WTC11 (cell line): ENCODE data around the gene CFL1. TPM values are rescaled to one million over a fixed set of nuclear protein-coding genes. Genes with fewer than 3 reads are reported as not detected.
A peak's percentile ranks its signal among the peaks of the same experiment; 100 is the strongest.
"Not testable (repeated sequence)": the region's sequence is repeated elsewhere in the genome, so short reads cannot be mapped to it uniquely, and the experiment has no call there.

Experiments
- ATAC-seq: fragments of 200-7000 bp; cut with Tn5 transposase; 2 replicates; pipeline ENCODE4 v1.10.0; 2021; ENCODE audit warnings: mild to moderate bottlenecking, moderate library complexity
- CTCF ChIA-PET: fragments of 300-600 bp; sonication (Branson Sonifier 250); formaldehyde crosslinking; loops from one replicate; lab custom pipeline; 2021; ENCODE audit warnings: antibody characterized with exemption; lab: Charles Lee
- POLR2A ChIA-PET: fragments of 350-600 bp; sonication (Branson Sonifier 250); formaldehyde crosslinking; loops from one replicate; lab custom pipeline; 2021; ENCODE audit warnings: antibody characterized with exemption; lab: Charles Lee
- DNase-seq: peaks from one replicate; pipeline ENCODE4 v3.0.0; 2021; ENCODE audit warnings: low spot score
- H3K27ac Mint-ChIP-seq: 2 replicates; pipeline ENCODE4 v1.8.0; 2021; ENCODE audit warnings: mixed read lengths
- H3K27me3 Mint-ChIP-seq: 2 replicates; pipeline ENCODE4 v1.8.0; 2021; ENCODE audit warnings: low read depth, mild to moderate bottlenecking, moderate library complexity, mixed read lengths
- H3K36me3 Mint-ChIP-seq: 2 replicates; pipeline ENCODE4 v1.8.0; 2021; ENCODE audit warnings: mixed read lengths
- H3K4me1 Mint-ChIP-seq: 2 replicates; pipeline ENCODE4 v1.8.0; 2022; ENCODE audit warnings: mixed read lengths
- H3K4me3 Mint-ChIP-seq: 2 replicates; pipeline ENCODE4 v1.8.0; 2021; ENCODE audit warnings: mild to moderate bottlenecking, moderate library complexity, mixed read lengths
- H3K9me3 Mint-ChIP-seq: 2 replicates; pipeline ENCODE4 v1.8.0; 2021; ENCODE audit warnings: mixed read lengths
- ATF1 ChIP-seq: sonication (generic); formaldehyde crosslinking; IDR thresholded peaks from 2 replicates; pipeline ENCODE4 v1.8.1; 2023; ENCODE audit warnings: mild to moderate bottlenecking, moderate library complexity, missing genetic modification reagents
- ESRRA ChIP-seq: sonication (generic); formaldehyde crosslinking; IDR thresholded peaks from 2 replicates; pipeline ENCODE4 v1.8.1; 2022; ENCODE audit warnings: mild to moderate bottlenecking, missing genetic modification reagents, borderline replicate concordance
- GABPB1 ChIP-seq: sonication (generic); formaldehyde crosslinking; IDR thresholded peaks from 2 replicates; pipeline ENCODE4 v1.8.1; 2023; ENCODE audit warnings: mild to moderate bottlenecking, missing genetic modification reagents
- GRHL2 ChIP-seq: fragments of 250-450 bp; sonication (Bioruptor Pico); IDR thresholded peaks from 2 replicates; pipeline ENCODE4 v1.8.0; 2022; ENCODE audit warnings: mild to moderate bottlenecking, moderate library complexity; ENCODE audit not compliant: insufficient replicate concordance, severe bottlenecking
- GTF2I ChIP-seq: fragments of 250-450 bp; sonication (Bioruptor Pico); conservative IDR thresholded peaks from 2 replicates; pipeline ENCODE4 v1.4.0; 2021; ENCODE audit warnings: mild to moderate bottlenecking
- HMGA2 ChIP-seq: fragments of 250-450 bp; sonication (Bioruptor Pico); IDR thresholded peaks from 2 replicates; pipeline ENCODE4 v1.4.0; 2021; ENCODE audit warnings: mild to moderate bottlenecking, moderate library complexity
- MYBL2 ChIP-seq: sonication (generic); formaldehyde crosslinking; IDR thresholded peaks from 2 replicates; pipeline ENCODE4 v1.8.1; 2023; ENCODE audit warnings: mild to moderate bottlenecking, moderate library complexity, missing genetic modification reagents
- PRRX2 ChIP-seq: fragments of 250-450 bp; sonication (Bioruptor Pico); IDR thresholded peaks from 2 replicates; pipeline ENCODE4 v1.8.0; 2021; ENCODE audit warnings: mild to moderate bottlenecking
- ZBTB21 ChIP-seq: sonication (generic); formaldehyde crosslinking; IDR thresholded peaks from 2 replicates; pipeline ENCODE4 v1.8.1; 2023; ENCODE audit warnings: mild to moderate bottlenecking, missing genetic modification reagents, borderline replicate concordance
- ZNF396 ChIP-seq: fragments of 250-450 bp; sonication (Bioruptor Pico); IDR thresholded peaks from 2 replicates; pipeline ENCODE4 v1.8.0; 2021; ENCODE audit warnings: mild to moderate bottlenecking, moderate library complexity, borderline replicate concordance
- total RNA-seq: library from RNA; stranded (reverse); gene quantifications from 3 replicates; pipeline ENCODE4 v1.2.3, GENCODE V29; 2021
- TF ChIP-seq, protein P1 (sequence below): sonication (generic); formaldehyde crosslinking; IDR thresholded peaks from 2 replicates; pipeline ENCODE4 v1.8.1; 2023; ENCODE audit warnings: mild to moderate bottlenecking, missing genetic modification reagents, moderate library complexity
- TF ChIP-seq, protein P2 (sequence below): fragments of 250-450 bp; sonication (Bioruptor Pico); IDR thresholded peaks from 2 replicates; pipeline ENCODE4 v1.9.0; 2021; ENCODE audit warnings: moderate library complexity, mild to moderate bottlenecking, inconsistent platforms, borderline replicate concordance
- TF ChIP-seq, protein P3 (sequence below): sonication (generic); formaldehyde crosslinking; IDR thresholded peaks from 2 replicates; pipeline ENCODE4 v1.8.1; 2022; ENCODE audit warnings: low read depth, missing genetic modification reagents, borderline replicate concordance
- TF ChIP-seq, protein P4 (sequence below): sonication (generic); formaldehyde crosslinking; IDR thresholded peaks from 2 replicates; pipeline ENCODE4 v1.8.0; 2023; ENCODE audit warnings: missing genetic modification reagents
- TF ChIP-seq, protein P5 (sequence below): fragments of 250-450 bp; sonication (Bioruptor Pico); IDR thresholded peaks from 2 replicates; pipeline ENCODE4 v1.9.0; 2021; ENCODE audit warnings: mild to moderate bottlenecking, borderline replicate concordance
- TF ChIP-seq, protein P6 (sequence below): fragments of 250-450 bp; sonication (Bioruptor Pico); IDR thresholded peaks from 2 replicates; pipeline ENCODE4 v1.9.0; 2021; ENCODE audit warnings: mild to moderate bottlenecking
- TF ChIP-seq, protein P7 (sequence below): sonication (generic); formaldehyde crosslinking; IDR thresholded peaks from 2 replicates; pipeline ENCODE4 v1.8.1; 2022; ENCODE audit warnings: mild to moderate bottlenecking, moderate library complexity, missing genetic modification reagents

The CFL1 gene
- total RNA-seq, 1 experiment from 2014 or later = 1,073 TPM

DNA sequence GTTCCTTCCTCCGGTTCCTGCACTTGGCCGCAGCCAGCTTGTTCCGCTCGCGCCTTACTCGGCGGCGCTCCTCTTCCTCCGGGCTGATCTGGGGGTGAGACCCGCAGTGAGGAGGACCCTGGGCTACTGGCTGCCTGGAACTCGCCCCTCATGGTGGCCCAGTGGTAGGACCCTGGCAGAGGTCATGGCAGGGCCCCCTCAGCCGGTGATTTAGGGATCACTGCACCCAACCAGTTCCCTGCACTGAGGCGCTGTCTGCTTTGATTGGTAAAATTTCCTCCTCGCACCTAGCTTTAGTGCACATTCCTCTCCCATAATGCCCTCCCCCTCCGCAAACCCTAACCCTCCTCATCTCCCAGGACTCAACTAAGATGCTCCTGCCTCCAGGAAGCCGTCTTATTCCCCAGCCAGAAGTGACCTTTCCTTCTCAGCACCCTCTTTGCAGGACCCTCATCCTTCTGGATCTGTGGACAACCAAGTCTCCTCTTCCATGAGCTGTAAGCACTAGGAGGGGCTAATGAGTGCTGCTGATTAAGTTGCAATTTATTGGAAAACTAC is 36.1 kb upstream of the CFL1 start (continued):
- TF ChIP-seq PRRX2 (CRISPR knock-in tag) (no peak), ATF1 (CRISPR knock-in tag) (no peak), ZNF396 (CRISPR knock-in tag) (no peak), MYBL2 (CRISPR knock-in tag) (no peak)
- TF ChIP-seq, protein P1, sequence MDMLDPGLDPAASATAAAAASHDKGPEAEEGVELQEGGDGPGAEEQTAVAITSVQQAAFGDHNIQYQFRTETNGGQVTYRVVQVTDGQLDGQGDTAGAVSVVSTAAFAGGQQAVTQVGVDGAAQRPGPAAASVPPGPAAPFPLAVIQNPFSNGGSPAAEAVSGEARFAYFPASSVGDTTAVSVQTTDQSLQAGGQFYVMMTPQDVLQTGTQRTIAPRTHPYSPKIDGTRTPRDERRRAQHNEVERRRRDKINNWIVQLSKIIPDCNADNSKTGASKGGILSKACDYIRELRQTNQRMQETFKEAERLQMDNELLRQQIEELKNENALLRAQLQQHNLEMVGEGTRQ (CRISPR knock-in tag) = no peak
- TF ChIP-seq, protein P2, sequence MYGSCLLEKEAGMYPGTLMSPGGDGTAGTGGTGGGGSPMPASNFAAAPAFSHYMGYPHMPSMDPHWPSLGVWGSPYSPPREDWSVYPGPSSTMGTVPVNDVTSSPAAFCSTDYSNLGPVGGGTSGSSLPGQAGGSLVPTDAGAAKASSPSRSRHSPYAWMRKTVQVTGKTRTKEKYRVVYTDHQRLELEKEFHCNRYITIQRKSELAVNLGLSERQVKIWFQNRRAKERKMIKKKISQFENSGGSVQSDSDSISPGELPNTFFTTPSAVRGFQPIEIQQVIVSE (CRISPR knock-in tag) = no peak
- TF ChIP-seq, protein P3, sequence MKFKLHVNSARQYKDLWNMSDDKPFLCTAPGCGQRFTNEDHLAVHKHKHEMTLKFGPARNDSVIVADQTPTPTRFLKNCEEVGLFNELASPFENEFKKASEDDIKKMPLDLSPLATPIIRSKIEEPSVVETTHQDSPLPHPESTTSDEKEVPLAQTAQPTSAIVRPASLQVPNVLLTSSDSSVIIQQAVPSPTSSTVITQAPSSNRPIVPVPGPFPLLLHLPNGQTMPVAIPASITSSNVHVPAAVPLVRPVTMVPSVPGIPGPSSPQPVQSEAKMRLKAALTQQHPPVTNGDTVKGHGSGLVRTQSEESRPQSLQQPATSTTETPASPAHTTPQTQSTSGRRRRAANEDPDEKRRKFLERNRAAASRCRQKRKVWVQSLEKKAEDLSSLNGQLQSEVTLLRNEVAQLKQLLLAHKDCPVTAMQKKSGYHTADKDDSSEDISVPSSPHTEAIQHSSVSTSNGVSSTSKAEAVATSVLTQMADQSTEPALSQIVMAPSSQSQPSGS = no peak
- TF ChIP-seq, protein P4, sequence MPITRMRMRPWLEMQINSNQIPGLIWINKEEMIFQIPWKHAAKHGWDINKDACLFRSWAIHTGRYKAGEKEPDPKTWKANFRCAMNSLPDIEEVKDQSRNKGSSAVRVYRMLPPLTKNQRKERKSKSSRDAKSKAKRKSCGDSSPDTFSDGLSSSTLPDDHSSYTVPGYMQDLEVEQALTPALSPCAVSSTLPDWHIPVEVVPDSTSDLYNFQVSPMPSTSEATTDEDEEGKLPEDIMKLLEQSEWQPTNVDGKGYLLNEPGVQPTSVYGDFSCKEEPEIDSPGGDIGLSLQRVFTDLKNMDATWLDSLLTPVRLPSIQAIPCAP (CRISPR knock-in tag) = no peak

DNA sequence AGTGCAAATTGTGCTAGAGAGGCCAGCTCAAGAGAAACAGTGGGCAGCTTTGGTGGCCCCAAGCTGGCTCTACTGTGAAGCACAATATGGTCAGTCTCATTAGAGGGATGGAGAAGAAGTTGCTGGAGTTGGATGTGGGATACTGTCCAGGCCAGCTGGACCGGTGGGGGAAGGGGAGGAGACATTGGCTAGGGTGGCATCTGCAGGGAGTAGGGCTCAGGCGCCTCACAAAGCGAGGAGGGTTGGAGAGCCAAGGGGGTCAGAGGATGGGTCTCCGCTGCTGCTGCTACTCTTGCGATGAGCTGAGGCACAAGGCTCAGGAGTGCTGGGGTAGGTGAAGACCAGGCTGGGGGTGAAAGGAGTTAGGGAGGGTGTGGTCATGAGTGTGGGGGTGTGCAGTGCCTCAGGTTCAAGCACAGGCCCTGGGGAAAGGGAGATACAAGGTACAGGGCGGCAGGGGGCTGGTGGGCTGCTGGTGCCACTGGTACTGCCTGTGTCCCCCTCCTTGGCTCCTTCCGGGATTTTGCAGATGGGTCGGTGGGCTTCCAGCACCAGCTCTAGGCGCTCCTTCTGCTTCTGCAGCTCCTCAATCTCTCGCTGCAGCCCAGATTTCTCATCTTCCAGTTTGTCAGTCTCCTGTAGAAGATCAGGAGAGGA is 34.8 kb upstream of the CFL1 start:
- H3K4me3 Mint-ChIP-seq = peak overlapping the region; percentile 75

DNA sequence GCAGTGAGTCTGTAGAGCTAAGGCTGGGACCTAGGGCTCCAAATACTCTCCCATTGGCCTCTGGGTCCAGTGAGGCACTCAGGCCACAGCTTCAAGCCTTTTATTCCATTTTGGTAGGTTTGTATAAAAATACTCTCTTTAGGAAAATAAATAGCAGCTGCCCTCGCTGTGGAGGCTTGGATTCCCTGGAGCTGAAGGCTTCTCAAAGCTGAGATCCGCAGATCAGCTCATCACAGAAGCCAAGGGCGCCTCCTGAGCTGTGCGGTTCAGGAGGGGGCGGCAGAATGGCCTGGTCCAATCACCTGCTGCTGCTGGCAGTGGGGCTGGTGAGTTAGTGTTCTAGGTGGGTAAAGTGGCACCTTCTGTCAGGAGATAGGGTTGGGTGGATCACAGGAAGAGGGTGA is 34.2 kb upstream of the CFL1 start:
- POLR2A ChIA-PET = interaction anchor here (1.5 to 7.2 kb wide), 3 partner anchors 25 to 32 kb away, joined by 3 to 90 read pairs (median 12); partner anchors contain the start of genes CFL1 and MUS81
- not testable (repeated sequence) for ATAC-seq, DNase-seq, H3K9me3 Mint-ChIP-seq, H3K36me3 Mint-ChIP-seq
- Mint-ChIP-seq H3K4me1 (peaks cover 44% of the 10 kb centered on the region), H3K27ac (peak overlapping the region; percentile 89; the same call in 1 of the 2 replicates), H3K27me3 (peaks cover 20% of the 10 kb centered on the region), H3K4me3 (peak overlapping the region; percentile 75)
- CTCF ChIA-PET = interaction anchor here (1.0 to 11.9 kb wide), 17 partner anchors 14 to 180 kb away, joined by 3 to 539 read pairs (median 18); partner anchors contain the start of genes AP5B1, BANF1, C11orf68 and CFL1

More for the DNA sequence above, 34.8 kb upstream of the CFL1 start:
- no peak for DNase-seq
- TF ChIP-seq ESRRA (CRISPR knock-in tag) = no peak
- TF ChIP-seq GTF2I (CRISPR knock-in tag) = no peak
- TF ChIP-seq, protein P5, sequence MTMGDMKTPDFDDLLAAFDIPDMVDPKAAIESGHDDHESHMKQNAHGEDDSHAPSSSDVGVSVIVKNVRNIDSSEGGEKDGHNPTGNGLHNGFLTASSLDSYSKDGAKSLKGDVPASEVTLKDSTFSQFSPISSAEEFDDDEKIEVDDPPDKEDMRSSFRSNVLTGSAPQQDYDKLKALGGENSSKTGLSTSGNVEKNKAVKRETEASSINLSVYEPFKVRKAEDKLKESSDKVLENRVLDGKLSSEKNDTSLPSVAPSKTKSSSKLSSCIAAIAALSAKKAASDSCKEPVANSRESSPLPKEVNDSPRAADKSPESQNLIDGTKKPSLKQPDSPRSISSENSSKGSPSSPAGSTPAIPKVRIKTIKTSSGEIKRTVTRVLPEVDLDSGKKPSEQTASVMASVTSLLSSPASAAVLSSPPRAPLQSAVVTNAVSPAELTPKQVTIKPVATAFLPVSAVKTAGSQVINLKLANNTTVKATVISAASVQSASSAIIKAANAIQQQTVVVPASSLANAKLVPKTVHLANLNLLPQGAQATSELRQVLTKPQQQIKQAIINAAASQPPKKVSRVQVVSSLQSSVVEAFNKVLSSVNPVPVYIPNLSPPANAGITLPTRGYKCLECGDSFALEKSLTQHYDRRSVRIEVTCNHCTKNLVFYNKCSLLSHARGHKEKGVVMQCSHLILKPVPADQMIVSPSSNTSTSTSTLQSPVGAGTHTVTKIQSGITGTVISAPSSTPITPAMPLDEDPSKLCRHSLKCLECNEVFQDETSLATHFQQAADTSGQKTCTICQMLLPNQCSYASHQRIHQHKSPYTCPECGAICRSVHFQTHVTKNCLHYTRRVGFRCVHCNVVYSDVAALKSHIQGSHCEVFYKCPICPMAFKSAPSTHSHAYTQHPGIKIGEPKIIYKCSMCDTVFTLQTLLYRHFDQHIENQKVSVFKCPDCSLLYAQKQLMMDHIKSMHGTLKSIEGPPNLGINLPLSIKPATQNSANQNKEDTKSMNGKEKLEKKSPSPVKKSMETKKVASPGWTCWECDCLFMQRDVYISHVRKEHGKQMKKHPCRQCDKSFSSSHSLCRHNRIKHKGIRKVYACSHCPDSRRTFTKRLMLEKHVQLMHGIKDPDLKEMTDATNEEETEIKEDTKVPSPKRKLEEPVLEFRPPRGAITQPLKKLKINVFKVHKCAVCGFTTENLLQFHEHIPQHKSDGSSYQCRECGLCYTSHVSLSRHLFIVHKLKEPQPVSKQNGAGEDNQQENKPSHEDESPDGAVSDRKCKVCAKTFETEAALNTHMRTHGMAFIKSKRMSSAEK = no peak
- no peak for TF ChIP-seq HMGA2 (CRISPR knock-in tag)
- TF ChIP-seq GABPB1 = no peak
- TF ChIP-seq, protein P6, sequence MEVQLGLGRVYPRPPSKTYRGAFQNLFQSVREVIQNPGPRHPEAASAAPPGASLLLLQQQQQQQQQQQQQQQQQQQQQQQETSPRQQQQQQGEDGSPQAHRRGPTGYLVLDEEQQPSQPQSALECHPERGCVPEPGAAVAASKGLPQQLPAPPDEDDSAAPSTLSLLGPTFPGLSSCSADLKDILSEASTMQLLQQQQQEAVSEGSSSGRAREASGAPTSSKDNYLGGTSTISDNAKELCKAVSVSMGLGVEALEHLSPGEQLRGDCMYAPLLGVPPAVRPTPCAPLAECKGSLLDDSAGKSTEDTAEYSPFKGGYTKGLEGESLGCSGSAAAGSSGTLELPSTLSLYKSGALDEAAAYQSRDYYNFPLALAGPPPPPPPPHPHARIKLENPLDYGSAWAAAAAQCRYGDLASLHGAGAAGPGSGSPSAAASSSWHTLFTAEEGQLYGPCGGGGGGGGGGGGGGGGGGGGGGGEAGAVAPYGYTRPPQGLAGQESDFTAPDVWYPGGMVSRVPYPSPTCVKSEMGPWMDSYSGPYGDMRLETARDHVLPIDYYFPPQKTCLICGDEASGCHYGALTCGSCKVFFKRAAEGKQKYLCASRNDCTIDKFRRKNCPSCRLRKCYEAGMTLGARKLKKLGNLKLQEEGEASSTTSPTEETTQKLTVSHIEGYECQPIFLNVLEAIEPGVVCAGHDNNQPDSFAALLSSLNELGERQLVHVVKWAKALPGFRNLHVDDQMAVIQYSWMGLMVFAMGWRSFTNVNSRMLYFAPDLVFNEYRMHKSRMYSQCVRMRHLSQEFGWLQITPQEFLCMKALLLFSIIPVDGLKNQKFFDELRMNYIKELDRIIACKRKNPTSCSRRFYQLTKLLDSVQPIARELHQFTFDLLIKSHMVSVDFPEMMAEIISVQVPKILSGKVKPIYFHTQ (CRISPR knock-in tag) = no peak
- TF ChIP-seq GRHL2 (CRISPR knock-in tag) = no peak
- TF ChIP-seq ZBTB21 = no peak
- TF ChIP-seq, protein P7, sequence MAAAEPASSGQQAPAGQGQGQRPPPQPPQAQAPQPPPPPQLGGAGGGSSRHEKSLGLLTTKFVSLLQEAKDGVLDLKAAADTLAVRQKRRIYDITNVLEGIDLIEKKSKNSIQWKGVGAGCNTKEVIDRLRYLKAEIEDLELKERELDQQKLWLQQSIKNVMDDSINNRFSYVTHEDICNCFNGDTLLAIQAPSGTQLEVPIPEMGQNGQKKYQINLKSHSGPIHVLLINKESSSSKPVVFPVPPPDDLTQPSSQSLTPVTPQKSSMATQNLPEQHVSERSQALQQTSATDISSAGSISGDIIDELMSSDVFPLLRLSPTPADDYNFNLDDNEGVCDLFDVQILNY (CRISPR knock-in tag) = no peak
- Mint-ChIP-seq H3K27me3 (peaks cover 26% of the 10 kb centered on the region), H3K9me3 (no peaks in the 10 kb centered on the region), H3K27ac (peak overlapping the region; percentile 89), H3K36me3 (peaks cover 4% of the 10 kb centered on the region), H3K4me1 (peaks cover 39% of the 10 kb centered on the region)
- ChIA-PET POLR2A (interaction anchor here (1.5 to 7.2 kb wide), 3 partner anchors 25 to 33 kb away, joined by 3 to 90 read pairs (median 12); partner anchors contain the start of genes CFL1 and MUS81), CTCF (interaction anchor here (0.7 to 11.9 kb wide), 12 partner anchors 8 to 112 kb away, joined by 3 to 539 read pairs (median 22); partner anchors contain the start of genes AP5B1, CFL1, EFEMP2 and MUS81)
- no peak for ATAC-seq
